ENCODE results near the gene MSX1. TPM values are rescaled to one million over a fixed set of nuclear protein-coding genes. Genes with fewer than 3 reads are reported as not detected.
"Not testable (repeated sequence)": the region's sequence is repeated elsewhere in the genome, so short reads cannot be mapped to it uniquely, and the experiment has no call there.

Gene MSX1
- total RNA-seq, 1 donor from 2014 or later = 2.5 TPM

DNA sequence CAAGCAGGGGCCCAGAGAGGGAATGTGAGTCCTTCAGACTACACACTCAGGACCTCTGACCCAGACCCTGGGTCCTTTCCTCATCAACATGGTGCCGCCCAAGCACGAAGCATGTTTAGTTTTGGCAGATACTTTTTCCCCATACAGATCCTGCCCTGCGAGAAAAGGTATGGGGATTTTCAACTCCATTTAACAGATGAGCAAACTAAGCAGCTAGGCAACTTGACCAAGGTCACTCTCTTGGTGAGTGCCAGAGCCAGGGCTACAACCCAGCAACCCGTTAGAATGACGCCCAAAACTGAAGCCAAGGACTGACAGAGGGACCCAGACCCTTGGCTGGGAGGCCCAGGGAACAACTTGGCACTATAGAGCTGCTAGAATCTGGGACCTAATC lies 40.3 kb upstream of the MSX1 start:
- DNase-seq = no peak
- Histone ChIP-seq H3K27me3 (no peaks in the 10 kb centered on the region), H3K36me3 (no peaks in the 10 kb centered on the region), H3K9me3 (no peaks in the 10 kb centered on the region), H3K27ac (no peak overlapping the region), H3K4me3 (no peak overlapping the region), H3K4me1 (no peaks in the 10 kb centered on the region)
- ATAC-seq = no peak
- intact Hi-C loops (cut with DNase I) = no loop called here
- TF ChIP-seq CTCF (IDR thresholded peaks at IDR 0.05) = no peak

DNA sequence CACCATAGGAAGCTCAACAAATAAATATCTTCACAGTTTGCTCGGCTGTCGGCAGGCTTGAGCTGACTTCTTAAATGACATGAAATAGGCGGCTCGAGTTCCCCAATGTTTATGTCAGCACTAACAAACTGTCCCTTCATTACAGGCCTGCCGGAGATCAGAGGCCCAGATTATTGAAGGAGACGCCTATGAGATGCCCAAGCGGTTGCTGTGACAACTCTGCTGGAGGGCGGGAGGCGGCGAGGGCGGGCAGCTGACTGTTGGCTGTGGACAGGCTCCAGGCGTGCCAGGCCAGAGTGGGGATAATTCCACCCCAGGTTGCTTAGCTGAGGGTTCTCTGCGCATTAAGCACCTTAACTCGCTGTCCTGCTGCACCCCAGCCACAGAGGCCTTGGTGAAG lies 39.2 kb upstream of the MSX1 start:
- H3K27ac ChIP-seq = no peak overlapping the region
- no peak for TF ChIP-seq CTCF (IDR thresholded peaks at IDR 0.05)
- intact Hi-C loops (cut with DNase I) = no loop called here
- no peaks in the 10 kb centered on the region for H3K4me1 ChIP-seq
- H3K36me3 ChIP-seq = no peaks in the 10 kb centered on the region
- H3K9me3 ChIP-seq = no peaks in the 10 kb centered on the region
- DNase-seq = no peak
- no peaks in the 10 kb centered on the region for H3K27me3 ChIP-seq
- H3K4me3 ChIP-seq = no peak overlapping the region
- ATAC-seq = no peak

GRCh38 chr4:4820739-4821138 lies 38.7 kb upstream of the MSX1 start:
- intact Hi-C loops (cut with DNase I) = no loop called here
- no peaks in the 10 kb centered on the region for H3K9me3 ChIP-seq
- no peak for TF ChIP-seq CTCF (IDR thresholded peaks at IDR 0.05)

GRCh38 chr4:4821577-4821976 lies 37.9 kb upstream of the MSX1 start:
- no peak for ATAC-seq
- no peak for DNase-seq
- H3K9me3 ChIP-seq = no peaks in the 10 kb centered on the region
- intact Hi-C loops (cut with DNase I) = no loop called here
- no peaks in the 10 kb centered on the region for H3K27me3 ChIP-seq
- TF ChIP-seq CTCF (IDR thresholded peaks at IDR 0.05) = no peak
- H3K27ac ChIP-seq = no peak overlapping the region
- no peaks in the 10 kb centered on the region for H3K4me1 ChIP-seq
- H3K36me3 ChIP-seq = no peaks in the 10 kb centered on the region
- no peak overlapping the region for H3K4me3 ChIP-seq

More at GRCh38 chr4:4820739-4821138, 38.7 kb upstream of the MSX1 start:
- DNase-seq (no peak), ATAC-seq (no peak)
- Histone ChIP-seq H3K4me3 (no peak overlapping the region), H3K4me1 (no peaks in the 10 kb centered on the region), H3K27ac (no peak overlapping the region), H3K27me3 (no peaks in the 10 kb centered on the region), H3K36me3 (no peaks in the 10 kb centered on the region)

DNA sequence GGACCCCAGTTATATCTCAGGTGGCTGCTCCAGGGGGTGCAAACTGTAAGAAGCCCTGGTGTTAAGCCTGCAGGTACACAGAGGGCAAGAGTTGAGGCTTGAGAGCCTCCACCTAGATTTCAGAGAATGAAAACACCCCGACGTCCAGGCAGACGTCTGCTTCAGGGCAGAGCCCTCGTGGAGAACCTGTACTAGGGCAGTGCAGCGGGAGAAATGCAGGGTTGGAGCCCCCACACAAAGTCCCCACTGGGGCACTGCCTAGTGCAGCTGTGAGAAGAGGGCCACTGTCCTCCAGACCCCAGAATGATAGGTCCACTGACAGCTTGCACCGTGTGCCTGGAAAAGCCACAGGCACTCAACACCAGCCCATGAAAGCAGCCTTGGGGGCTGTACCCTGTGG lies 37.2 kb upstream of the MSX1 start:
- H3K36me3 ChIP-seq; H3K4me1 ChIP-seq; H3K27ac ChIP-seq; intact Hi-C loops (cut with DNase I); H3K9me3 ChIP-seq; ATAC-seq; H3K4me3 ChIP-seq; H3K27me3 ChIP-seq; DNase-seq: not testable (repeated sequence)

- no peak overlapping the region for H3K4me3 ChIP-seq
- no peaks in the 10 kb centered on the region for H3K36me3 ChIP-seq
- DNase-seq (no peak), ATAC-seq (no peak)
- no peaks in the 10 kb centered on the region for H3K4me1 ChIP-seq
- no peaks in the 10 kb centered on the region for H3K9me3 ChIP-seq
- no peaks in the 10 kb centered on the region for H3K27me3 ChIP-seq
- no peak overlapping the region for H3K27ac ChIP-seq
- intact Hi-C loops (cut with DNase I) = no loop called here
- TF ChIP-seq CTCF (IDR thresholded peaks at IDR 0.05) = no peak
Observed at GRCh38 chr4:4823621-4824162, 35.8 kb upstream of the MSX1 start.

All from upper lobe of right lung (tissue), 1 donor.